Right lobe of liver (tissue), 4 donors: ENCODE data around the gene MCCC1.

ENCODE experiments used
- POLR2A ChIP-seq: fragments of 450-650 bp; IDR thresholded peaks from one replicate; pipeline ENCODE4 v1.6.1; 2017; ENCODE audit warnings: antibody characterized with exemption, mild to moderate bottlenecking
- TF ChIP-seq, protein P1 (sequence below), 4 donors: fragments of 200-600 bp in 3 of 4; fragments of 450-650 bp in 1 of 4; IDR thresholded peaks; one replicate each; pipeline versions ENCODE4 v1.5.1 to v1.8.0; 2016 to 2022; ENCODE audit warnings: antibody characterized with exemption in 4 of 4, mild to moderate bottlenecking in 2 of 4
- donor health status: DM: no; HTN: no; CAD: no.
- donor health status: DM: no; HTN: no; CAD: no.
- donor health status: DM: no; HTN: yes; CAD: no.

DNA sequence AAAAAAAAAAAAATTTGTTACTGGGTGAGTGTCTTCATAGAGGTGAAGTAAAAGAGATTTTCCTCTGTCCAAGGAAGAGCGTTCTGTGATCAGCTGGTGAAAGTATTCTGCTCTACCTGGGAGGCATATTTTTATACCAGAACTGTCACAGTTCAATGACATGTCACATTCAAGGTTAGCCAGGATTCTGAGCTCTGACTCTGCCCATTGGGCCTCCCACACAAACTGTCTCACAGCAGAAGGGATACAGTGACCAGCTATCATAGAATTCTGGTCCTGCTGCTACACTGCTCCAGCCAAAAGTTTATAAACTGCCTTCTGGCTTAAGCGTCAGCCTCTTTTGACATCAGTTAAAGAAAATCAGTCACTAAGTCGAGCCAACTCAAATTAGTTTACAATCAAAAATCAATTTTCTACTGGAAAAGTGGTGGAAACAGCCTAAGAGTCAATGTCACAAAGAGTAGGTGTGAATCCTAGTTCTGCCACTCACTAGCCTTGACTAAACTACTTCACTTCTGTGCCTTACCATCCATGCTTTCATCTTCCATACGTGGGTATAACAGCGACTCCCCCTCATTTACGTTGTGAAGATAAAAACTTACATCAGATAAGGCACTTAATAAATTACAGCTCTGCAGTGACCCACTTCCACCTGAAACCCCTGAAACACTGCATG, 66.3 kb downstream of the MCCC1 start:
- TF ChIP-seq, protein P1, sequence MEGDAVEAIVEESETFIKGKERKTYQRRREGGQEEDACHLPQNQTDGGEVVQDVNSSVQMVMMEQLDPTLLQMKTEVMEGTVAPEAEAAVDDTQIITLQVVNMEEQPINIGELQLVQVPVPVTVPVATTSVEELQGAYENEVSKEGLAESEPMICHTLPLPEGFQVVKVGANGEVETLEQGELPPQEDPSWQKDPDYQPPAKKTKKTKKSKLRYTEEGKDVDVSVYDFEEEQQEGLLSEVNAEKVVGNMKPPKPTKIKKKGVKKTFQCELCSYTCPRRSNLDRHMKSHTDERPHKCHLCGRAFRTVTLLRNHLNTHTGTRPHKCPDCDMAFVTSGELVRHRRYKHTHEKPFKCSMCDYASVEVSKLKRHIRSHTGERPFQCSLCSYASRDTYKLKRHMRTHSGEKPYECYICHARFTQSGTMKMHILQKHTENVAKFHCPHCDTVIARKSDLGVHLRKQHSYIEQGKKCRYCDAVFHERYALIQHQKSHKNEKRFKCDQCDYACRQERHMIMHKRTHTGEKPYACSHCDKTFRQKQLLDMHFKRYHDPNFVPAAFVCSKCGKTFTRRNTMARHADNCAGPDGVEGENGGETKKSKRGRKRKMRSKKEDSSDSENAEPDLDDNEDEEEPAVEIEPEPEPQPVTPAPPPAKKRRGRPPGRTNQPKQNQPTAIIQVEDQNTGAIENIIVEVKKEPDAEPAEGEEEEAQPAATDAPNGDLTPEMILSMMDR (IDR thresholded peaks at IDR 0.05): no peak
- no peak for TF ChIP-seq POLR2A
